ENCODE measurements around the gene SHBG. TPM values are rescaled to one million over a fixed set of nuclear protein-coding genes. Genes with fewer than 3 reads are reported as not detected.
A peak's percentile ranks its signal among the peaks of the same experiment; 100 is the strongest.

Gene SHBG
- total and polyA plus RNA-seq, 2 of the 8 experiments (the other 6 are each of a cell fraction or from before 2014, with no cell fraction given): 1.1 to 1.2 TPM

GRCh38 chr17:7583253-7584109 is 46.5 kb upstream of the SHBG start, which contains the start of gene MPDU1:
Gene MPDU1, plus strand, starts transcription at chr17:7583852. Its CDS starts 11 bp downstream, at chr17:7583863.
- Histone ChIP-seq H3K56ac (replicated peaks; ENCODE audit: insufficient read length, low read depth, low read length) (peak within 1 kb of the TSS; percentile 97), H3K79me2 (ENCODE audit: control insufficient read depth in 1 of 2, insufficient read depth in 2 of 2, low read length in 2 of 2) (no peaks in the 10 kb centered on the region), H3K4me3 (ENCODE audit: extremely low read depth in 1 of 4, insufficient read depth in 2 of 4, low read depth in 3 of 4, low read length in 4 of 4) (peak within 1 kb of the TSS; percentile 47 to 95 (median 70)), H3K9me3 (ENCODE audit: insufficient read depth in 2 of 2, low read depth in 1 of 2, low read length in 1 of 2) (no peaks in the 10 kb centered on the region), H3K4ac (replicated peaks; ENCODE audit: insufficient read length, low read depth, low read length) (peak within 1 kb of the TSS; percentile 86), H3K4me1 (replicated peaks in 1 of 4; ENCODE audit: control insufficient read depth in 3 of 4, insufficient read depth in 4 of 4, low read length in 3 of 4) (peaks cover 0 to 19% (median 4%) of the 10 kb centered on the region in 4 experiments; a peak in 6 of 7 replicates), H4K8ac (ENCODE audit: extremely low read depth, insufficient read depth, low read length) (peak within 1 kb of the TSS; percentile 99), H2AK5ac (ENCODE audit: low read depth, low read length) (peak within 1 kb of the TSS; percentile 92), H3K79me1 (ENCODE audit: low read depth, low read length) (peaks cover 4% of the 10 kb centered on the region), H2BK12ac (ENCODE audit: low read depth, low read length) (peak within 1 kb of the TSS; percentile 93), H3K27me3 (replicated peaks in 1 of 4; ENCODE audit: control insufficient read depth in 3 of 4, extremely low read depth in 1 of 4, insufficient read depth in 3 of 4, low read length in 3 of 4) (no peaks in the 10 kb centered on the region), H2BK5ac (ENCODE audit: low read depth, low read length) (peak within 1 kb of the TSS; percentile 99), H3K9ac (replicated peaks in 1 of 4; ENCODE audit: extremely low read depth in 1 of 4, low read depth in 3 of 4, low read length in 3 of 4) (peak within 1 kb of the TSS; percentile 59 to 100 (median 91)), H4K5ac (ENCODE audit: insufficient read length, low read depth, low read length) (peak within 1 kb of the TSS; percentile 99), H3K18ac (ENCODE audit: extremely low read depth, low read length) (peak within 1 kb of the TSS; percentile 99), H3K36me3 (ENCODE audit: control insufficient read depth in 2 of 4, insufficient read depth in 4 of 4, low read length in 3 of 4) (peaks cover 0 to 16% (median 4%) of the 10 kb centered on the region in 4 experiments; a peak in 4 of 8 replicates), H2BK120ac (replicated peaks; ENCODE audit: low read depth, low read length) (peak within 1 kb of the TSS; percentile 95), H3K4me2 (ENCODE audit: insufficient read depth in 1 of 2, low read depth in 2 of 2, low read length in 2 of 2) (peak within 1 kb of the TSS; percentile 67), H3K27ac (ENCODE audit: low read depth, low read length) (peak within 1 kb of the TSS; percentile 98), H3K23me2 (ENCODE audit: low read depth, low read length) (peaks cover 15% of the 10 kb centered on the region; the same call in 1 of the 2 replicates), H3K23ac (ENCODE audit: insufficient read length) (no peak within 1 kb of the TSS), H3K14ac (ENCODE audit: insufficient read length) (no peak within 1 kb of the TSS), H2BK20ac (ENCODE audit: low read length) (no peak within 1 kb of the TSS), H4K20me1 (replicated peaks in 1 of 2; ENCODE audit: control insufficient read depth in 1 of 2, insufficient read depth in 2 of 2, low read length in 2 of 2) (peaks cover 0 to 2% of the 10 kb centered on the region in 2 experiments), H2AFZ (ENCODE audit: low read length) (0 out of 2 replicates have a peak within 1 kb of the TSS, but pooled peaks have one; percentile 68), H2BK15ac (ENCODE audit: low read length) (peak within 1 kb of the TSS; percentile 88), H4K91ac (replicated peaks; ENCODE audit: insufficient read length, low read length) (peak within 1 kb of the TSS; percentile 100)
- ChIA-PET POLR2A (ENCODE audit: partially characterized antibody) (interaction anchor here (0.7 to 28.5 kb wide), 39 partner anchors 11 to 376 kb away, joined by 3 to 1144 read pairs (median 4); partner anchors contain the start of genes ACAP1, ATP1B2, CD68 and FXR2), CTCF (ENCODE audit: partially characterized antibody) (interaction anchor here (0.6 to 2.0 kb wide), 11 partner anchors 9 to 140 kb away, joined by 3 to 8 read pairs (median 5); partner anchors contain the start of genes SENP3, TNFSF13 and TP53)
- DNase-seq (ENCODE audit: low read depth in 1 of 2, low spot score in 2 of 2) (peak in 1 of 2 experiments; percentile 95), FAIRE-seq (no peak)
- 52% methylated on average over 65 of the region's 69 CpGs; no CpG with 5 or more reads in 1 of the 2 experiments for WGBS, 2 experiments (ENCODE audit: extremely low coverage in 1 of 2, insufficient coverage in 1 of 2, insufficient read length in 1 of 2, insufficient replicate concordance in 2 of 2, low coverage in 1 of 2, low lambda C conversion rate in 2 of 2, missing lambda C conversion rate in 1 of 2)
- no peak for TF ChIP-seq BCL11A (IDR thresholded peaks at IDR 0.05; ENCODE audit: low read depth in 2 of 2, low read length in 2 of 2)
- peak; percentile 84 for TF ChIP-seq TAF7 (optimal IDR thresholded peaks at IDR 0.05; ENCODE audit: borderline replicate concordance, low read depth, low read length)
- TF ChIP-seq CTCF (IDR thresholded peaks at IDR 0.05; ENCODE audit: control extremely low read depth in 1 of 3, insufficient read depth in 1 of 3, low read depth in 1 of 3, low read length in 3 of 3): no peak
- TF ChIP-seq ASH2L (IDR thresholded peaks at IDR 0.05; ENCODE audit: low read length): peak; percentile 71
- no peak for TF ChIP-seq BRCA1 (IDR thresholded peaks at IDR 0.05; ENCODE audit: low read depth, low read length)
- peak; percentile 87 for TF ChIP-seq PHF8 (conservative IDR thresholded peaks at IDR 0.05; ENCODE audit: low read depth, low read length)
- TF ChIP-seq POLR2A (IDR thresholded peaks at IDR 0.05; ENCODE audit: control extremely low read depth in 1 of 2, low read depth in 2 of 2, low read length in 2 of 2): peak; percentile 75 to 94
- peak; percentile 95 for TF ChIP-seq YY1 (IDR thresholded peaks at IDR 0.05; ENCODE audit: low read depth, low read length)
- TF ChIP-seq NRF1 (IDR thresholded peaks at IDR 0.05; ENCODE audit: low read depth, low read length): peak; percentile 67
